Type B pancreatic cell (in vitro differentiated cells): ENCODE measurements around the gene WDR48. TPM values are rescaled to one million over a fixed set of nuclear protein-coding genes. Genes with fewer than 3 reads are reported as not detected.

ENCODE experiments used
- DNase-seq: peaks from one replicate; pipeline ENCODE4 v3.0.0; 2021; ENCODE audit warnings: mixed read lengths; ENCODE audit not compliant: unreplicated experiment; ENCODE audit errors: extremely low spot score
- H3K27ac Mint-ChIP-seq: 2 replicates; pipeline ENCODE4 v1.8.0; 2021; ENCODE audit warnings: mild to moderate bottlenecking, mixed read lengths
- H3K27me3 Mint-ChIP-seq: 2 replicates; pipeline ENCODE4 v1.8.0; 2021; ENCODE audit warnings: mixed read lengths
- H3K36me3 Mint-ChIP-seq: 2 replicates; pipeline ENCODE4 v1.8.0; 2021; ENCODE audit warnings: mixed read lengths
- H3K4me1 Mint-ChIP-seq: one replicate; pipeline ENCODE4 v1.8.0; 2021; ENCODE audit warnings: mixed read lengths; ENCODE audit not compliant: unreplicated experiment
- H3K4me3 Mint-ChIP-seq: 2 replicates; pipeline ENCODE4 v1.8.0; 2021; ENCODE audit warnings: mild to moderate bottlenecking, mixed read lengths
- H3K9me3 Mint-ChIP-seq: 2 replicates; pipeline ENCODE4 v1.8.0; 2021; ENCODE audit warnings: mixed read lengths
- CTCF ChIP-seq: fragments of 200-600 bp; sonication (generic); conservative IDR thresholded peaks from 2 replicates; pipeline ENCODE4 v1.5.0; 2021; ENCODE audit warnings: antibody characterized with exemption, mild to moderate bottlenecking
- total RNA-seq: library from RNA; stranded (reverse); gene quantifications from 2 replicates; pipeline ENCODE4 v1.2.1, GENCODE V29; 2021; ENCODE audit warnings: low replicate concordance

WDR48 gene
- total RNA-seq, 1 donor from 2014 or later: 61.4 TPM

DNA sequence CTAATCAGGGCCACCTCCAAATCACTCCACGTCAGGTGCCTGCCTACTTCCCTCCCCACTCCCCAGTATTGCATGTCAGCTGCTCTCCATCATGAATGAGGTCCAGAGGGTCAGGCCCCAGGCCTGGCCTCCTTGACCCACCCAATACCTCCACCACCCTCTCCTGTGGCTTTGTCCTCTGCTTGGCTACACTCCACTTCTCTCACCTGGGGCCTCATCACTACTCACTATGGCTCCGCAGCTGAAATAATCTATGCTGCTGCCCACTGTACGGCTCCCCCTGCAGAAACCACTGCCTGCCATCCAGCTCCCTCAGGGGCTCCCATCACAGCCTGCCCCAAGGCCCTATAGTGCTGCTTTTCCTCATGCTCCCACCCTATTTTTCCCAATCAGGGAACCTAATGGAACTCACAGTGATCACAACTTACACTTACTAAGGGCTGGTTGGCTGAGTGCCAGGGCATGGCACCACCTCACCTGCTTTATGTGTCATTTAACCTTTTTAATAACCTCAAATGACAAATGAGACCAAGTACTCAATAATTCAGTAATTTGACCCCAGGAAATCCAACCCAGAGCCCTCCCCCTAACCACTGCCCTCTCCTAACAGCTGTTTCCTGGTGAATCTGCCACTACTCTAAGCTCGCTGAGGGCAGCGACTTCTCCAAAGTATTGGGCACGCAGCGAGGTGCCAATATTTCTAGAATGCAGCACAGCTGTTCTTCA is 53.3 kb downstream of the WDR48 start:
- TF ChIP-seq CTCF: no peak
- Mint-ChIP-seq H3K4me3 (peak overlapping the region; percentile 97), H3K27ac (peak overlapping the region; percentile 28), H3K9me3 (no peaks in the 10 kb centered on the region), H3K27me3 (no peaks in the 10 kb centered on the region), H3K4me1 (peaks cover 29% of the 10 kb centered on the region), H3K36me3 (peaks cover 16% of the 10 kb centered on the region)
- peak; percentile 47 for DNase-seq

DNA sequence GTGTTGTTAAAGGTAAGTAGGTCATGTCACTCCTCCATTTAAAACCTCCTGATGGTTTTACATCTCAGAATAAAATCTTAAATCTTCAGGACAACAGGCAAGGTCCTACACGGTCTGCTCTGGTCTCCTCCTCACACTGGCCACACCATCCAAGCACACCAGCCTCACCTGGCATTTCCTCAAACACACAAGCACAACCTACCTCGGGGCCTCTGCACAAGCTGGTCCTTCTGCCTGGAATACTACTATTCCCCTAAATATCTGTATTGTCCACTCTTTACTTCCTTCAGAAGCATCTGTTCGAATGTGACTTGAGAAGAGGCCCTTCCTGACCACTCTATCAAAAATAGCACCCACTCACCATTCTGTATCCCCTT is 53.9 kb downstream of the WDR48 start:
- peaks cover 29% of the 10 kb centered on the region for H3K4me1 Mint-ChIP-seq
- H3K27me3 Mint-ChIP-seq: no peaks in the 10 kb centered on the region
- DNase-seq: peak; percentile 10
- H3K4me3 Mint-ChIP-seq: peak overlapping the region; percentile 97
- H3K27ac Mint-ChIP-seq: peak overlapping the region; percentile 76
- peaks cover 16% of the 10 kb centered on the region for H3K36me3 Mint-ChIP-seq
- H3K9me3 Mint-ChIP-seq: no peaks in the 10 kb centered on the region
- no peak for TF ChIP-seq CTCF

GRCh38 chr3:39106281-39106811 is 54.5 kb downstream of the WDR48 start:
- no peak for TF ChIP-seq CTCF
- H3K4me3 Mint-ChIP-seq: peak overlapping the region; percentile 97
- peak overlapping the region; percentile 76 for H3K27ac Mint-ChIP-seq
- no peak for DNase-seq
- peaks cover 29% of the 10 kb centered on the region for H3K4me1 Mint-ChIP-seq
- H3K27me3 Mint-ChIP-seq: no peaks in the 10 kb centered on the region
- peaks cover 16% of the 10 kb centered on the region for H3K36me3 Mint-ChIP-seq
- H3K9me3 Mint-ChIP-seq: no peaks in the 10 kb centered on the region

GRCh38 chr3:39106851-39107387 is 55.1 kb downstream of the WDR48 start:
- DNase-seq: peak; percentile 72
- H3K4me3 Mint-ChIP-seq: peak overlapping the region; percentile 97
- H3K9me3 Mint-ChIP-seq: no peaks in the 10 kb centered on the region
- no peak for TF ChIP-seq CTCF
- H3K4me1 Mint-ChIP-seq: peaks cover 29% of the 10 kb centered on the region
- peak overlapping the region; percentile 76 for H3K27ac Mint-ChIP-seq
- peaks cover 16% of the 10 kb centered on the region for H3K36me3 Mint-ChIP-seq
- no peaks in the 10 kb centered on the region for H3K27me3 Mint-ChIP-seq

- Mint-ChIP-seq H3K27me3 (no peaks in the 10 kb centered on the region), H3K36me3 (peaks cover 13% of the 10 kb centered on the region), H3K4me3 (peak within 1 kb of the TSS; percentile 97), H3K27ac (peak within 1 kb of the TSS; percentile 84), H3K9me3 (no peaks in the 10 kb centered on the region), H3K4me1 (peaks cover 29% of the 10 kb centered on the region)
- peak; percentile 84 for DNase-seq
- no peak for TF ChIP-seq CTCF
These were observed 55.8 kb downstream of the WDR48 start, which contains the start of the genes GORASP1 and TTC21A for GRCh38 chr3:39107388-39108199. TSS of gene GORASP1 (minus strand) at chr3:39107627. CDS start at chr3:39107541, 86 bp downstream. TSS of gene TTC21A (plus strand) at chr3:39107680. CDS start at chr3:39107838, 158 bp downstream.
